IMR-90 (cell line): ENCODE data around the gene FMO5. TPM values are rescaled to one million over a fixed set of nuclear protein-coding genes. Genes with fewer than 3 reads are reported as not detected.

ENCODE experiments used
- ATAC-seq: fragments of 200-7000 bp; cut with Tn5 transposase; 2 replicates; pipeline ENCODE4 v1.9.1; 2020; ENCODE audit warnings: low read depth, mild to moderate bottlenecking, moderate library complexity
- BruUV-seq: library from RNA; stranded (reverse); fragments of 400-500 nt; replicated peaks from 2 replicates; lab custom pipeline; 2021; lab: Mats Ljungman, UMichigan
- CTCF ChIA-PET: fragments of 300-600 bp; formaldehyde crosslinking; extraction: SDS; loops from one replicate; lab custom pipeline; 2021; ENCODE audit warnings: antibody characterized with exemption; lab: Yijun Ruan, JAX
- POLR2A ChIA-PET: fragments of 300-600 bp; sonication (Branson Sonifier 250); formaldehyde crosslinking; loops from one replicate; lab custom pipeline; 2022; ENCODE audit warnings: antibody characterized with exemption; ENCODE audit not compliant: unreplicated experiment; lab: Charles Lee
- DNase-seq: peaks from one replicate; pipeline ENCODE4 v3.0.0; 2013
- H2AFZ ChIP-seq: replicated peaks from 2 replicates; pipeline ENCODE3; 2013; ENCODE audit warnings: low read length, mild to moderate bottlenecking; ENCODE audit not compliant: poor library complexity
- H2AK5ac ChIP-seq: 2 replicates; pipeline ENCODE4 v1.6.1; 2013; ENCODE audit warnings: low read depth, low read length, inconsistent platforms
- H2AK9ac ChIP-seq: replicated peaks from 2 replicates; pipeline ENCODE3; 2013; ENCODE audit warnings: mild to moderate bottlenecking, low read depth, low read length, moderate library complexity; ENCODE audit not compliant: poor library complexity
- H2BK120ac ChIP-seq: 2 replicates; pipeline ENCODE4 v1.6.1; 2013; ENCODE audit warnings: low read depth, low read length, inconsistent platforms
- H2BK15ac ChIP-seq: 3 replicates; pipeline ENCODE4 v1.6.1; 2013; ENCODE audit warnings: low read depth, low read length, inconsistent platforms
- H2BK20ac ChIP-seq: 2 replicates; pipeline ENCODE4 v1.6.1; 2013; ENCODE audit warnings: low read depth, mild to moderate bottlenecking, inconsistent platforms, low read length, moderate library complexity
- H2BK5ac ChIP-seq: 2 replicates; pipeline ENCODE4 v1.6.1; 2013; ENCODE audit warnings: mild to moderate bottlenecking, low read depth, low read length, inconsistent platforms; ENCODE audit not compliant: poor library complexity, severe bottlenecking
- H3K14ac ChIP-seq: replicated peaks from 2 replicates; pipeline ENCODE4 v1.6.1; 2013; ENCODE audit warnings: low read depth, low read length, inconsistent platforms
- H3K18ac ChIP-seq: 2 replicates; pipeline ENCODE4 v1.6.1; 2013; ENCODE audit warnings: low read depth, low read length, control low read depth
- H3K23ac ChIP-seq: 2 replicates; pipeline ENCODE4 v1.6.1; 2013; ENCODE audit warnings: low read depth, low read length, inconsistent platforms
- H3K27ac ChIP-seq: 2 replicates; pipeline ENCODE4 v1.5.1; 2013; ENCODE audit warnings: mild to moderate bottlenecking, control low read depth, low read length; ENCODE audit not compliant: insufficient read depth
- H3K27me3 ChIP-seq: 2 replicates; pipeline ENCODE4 v1.6.1; 2013; ENCODE audit warnings: low read length; ENCODE audit not compliant: control insufficient read depth, insufficient read depth
- H3K36me3 ChIP-seq: 2 replicates; pipeline ENCODE4 v1.6.1; 2013; ENCODE audit warnings: low read length, mixed read lengths; ENCODE audit not compliant: control insufficient read depth, insufficient read depth
- H3K4ac ChIP-seq: 2 replicates; pipeline ENCODE4 v1.6.1; 2013; ENCODE audit warnings: low read depth, low read length, inconsistent platforms
- H3K4me1 ChIP-seq: 2 replicates; pipeline ENCODE4 v1.6.1; 2013; ENCODE audit warnings: low read length, mixed read lengths; ENCODE audit not compliant: control insufficient read depth, insufficient read depth
- H3K4me2 ChIP-seq: 2 replicates; pipeline ENCODE4 v1.6.1; 2013; ENCODE audit warnings: low read depth, mild to moderate bottlenecking, control low read depth, low read length, moderate library complexity
- H3K4me3 ChIP-seq: 2 replicates; pipeline ENCODE4 v1.5.1; 2013; ENCODE audit warnings: low read depth, mild to moderate bottlenecking, control low read depth, low read length, moderate library complexity; ENCODE audit not compliant: insufficient read depth
- H3K56ac ChIP-seq: 2 replicates; pipeline ENCODE4 v1.6.1; 2013; ENCODE audit warnings: low read length, inconsistent platforms; ENCODE audit not compliant: insufficient read depth; ENCODE audit errors: extremely low read depth
- H3K79me1 ChIP-seq, 2 experiments: 2 replicates each; pipeline ENCODE4 v1.6.1; 2013; ENCODE audit warnings: low read length in 2 of 2, inconsistent platforms in 1 of 2, low read depth in 1 of 2
- H3K9ac ChIP-seq: 2 replicates; pipeline ENCODE4 v1.6.1; 2013; ENCODE audit warnings: low read depth, low read length, control low read depth
- H3K9me1 ChIP-seq: 2 replicates; pipeline ENCODE4 v1.6.1; 2013; ENCODE audit warnings: low read length, inconsistent platforms; ENCODE audit not compliant: insufficient read depth
- H3K9me3 ChIP-seq: 2 replicates; pipeline ENCODE4 v1.6.1; 2013; ENCODE audit warnings: low read length; ENCODE audit not compliant: control insufficient read depth, insufficient read depth
- H4K20me1 ChIP-seq: 2 replicates; pipeline ENCODE4 v1.6.1; 2013; ENCODE audit warnings: low read length, inconsistent platforms; ENCODE audit not compliant: insufficient read depth
- H4K5ac ChIP-seq: 2 replicates; pipeline ENCODE4 v1.6.1; 2013; ENCODE audit warnings: mild to moderate bottlenecking, low read depth, low read length, control low read depth
- H4K8ac ChIP-seq, 2 experiments: 2 replicates each; pipeline ENCODE4 v1.6.1; 2013; ENCODE audit warnings: low read depth in 2 of 2, low read length in 2 of 2, control low read depth in 1 of 2, inconsistent platforms in 1 of 2
- H4K91ac ChIP-seq: 2 replicates; pipeline ENCODE4 v1.6.1; 2013; ENCODE audit warnings: low read depth, low read length, inconsistent platforms; ENCODE audit not compliant: insufficient read depth
- BHLHE40 ChIP-seq: fragments of 150-350 bp; IDR thresholded peaks from 2 replicates; pipeline ENCODE4 v1.6.1; 2016; ENCODE audit warnings: mild to moderate bottlenecking, low read depth, low read length
- CEBPB ChIP-seq: IDR thresholded peaks from 2 replicates; pipeline ENCODE4 v1.6.1; 2012; ENCODE audit warnings: low read depth, low read length, improper control_type of control experiment
- CHD1 ChIP-seq: IDR thresholded peaks from 2 replicates; pipeline ENCODE4 v1.6.1; 2012; ENCODE audit warnings: low read depth, low read length, improper control_type of control experiment
- ELK1 ChIP-seq: fragments of 150-350 bp; IDR thresholded peaks from 2 replicates; pipeline ENCODE4 v1.6.1; 2016; ENCODE audit warnings: low read depth, mild to moderate bottlenecking, low read length, moderate library complexity, borderline replicate concordance
- FOS ChIP-seq: fragments of 150-350 bp; IDR thresholded peaks from 2 replicates; pipeline ENCODE4 v1.6.1; 2016; ENCODE audit warnings: low read depth, low read length
- MAFK ChIP-seq: IDR thresholded peaks from 2 replicates; pipeline ENCODE4 v1.6.1; 2012; ENCODE audit warnings: low read depth, low read length, improper control_type of control experiment
- MAZ ChIP-seq: IDR thresholded peaks from 2 replicates; pipeline ENCODE4 v1.6.1; 2012; ENCODE audit warnings: low read depth, mild to moderate bottlenecking, low read length, improper control_type of control experiment, moderate library complexity, borderline replicate concordance
- MXI1 ChIP-seq: IDR thresholded peaks from 2 replicates; pipeline ENCODE4 v1.6.1; 2012; ENCODE audit warnings: low read depth, mild to moderate bottlenecking, low read length, moderate library complexity, borderline replicate concordance
- NFE2L2 ChIP-seq: fragments of 150-350 bp; IDR thresholded peaks from 2 replicates; pipeline ENCODE4 v1.6.1; 2016; ENCODE audit warnings: low read depth, mild to moderate bottlenecking, low read length
- POLR2A ChIP-seq: IDR thresholded peaks from 2 replicates; pipeline ENCODE4 v1.6.1; 2012; ENCODE audit warnings: mild to moderate bottlenecking, low read depth, low read length
- RAD21 ChIP-seq: IDR thresholded peaks from 2 replicates; pipeline ENCODE4 v1.6.1; 2012; ENCODE audit warnings: low read length, improper control_type of control experiment
- RCOR1 ChIP-seq: IDR thresholded peaks from 2 replicates; pipeline ENCODE4 v1.6.1; 2012; ENCODE audit warnings: mild to moderate bottlenecking, low read length, improper control_type of control experiment; ENCODE audit not compliant: insufficient replicate concordance
- RFX5 ChIP-seq: IDR thresholded peaks from 2 replicates; pipeline ENCODE4 v1.8.0; 2012; ENCODE audit warnings: low read depth, mild to moderate bottlenecking, low read length, moderate library complexity
- SMC3 ChIP-seq: fragments of 150-350 bp; IDR thresholded peaks from 2 replicates; pipeline ENCODE4 v1.6.1; 2016; ENCODE audit warnings: low read depth, mild to moderate bottlenecking, antibody characterized with exemption, low read length, moderate library complexity
- WGBS, 2 experiments: methylation state at CpG; one replicate each; pipeline versions ENCODE4 v1.1.5 to v1.1.7; 2013; ENCODE audit warnings: missing lambda C conversion rate in 2 of 2; ENCODE audit not compliant: insufficient read length in 1 of 2; ENCODE audit errors: extremely low coverage in 2 of 2; 5-methylcytosine and 5-hydroxymethylcytosine counted together
- dilution Hi-C: fragments of 300-500 bp; cut with HindIII; formaldehyde crosslinking; loops from one replicate; pipeline ENCODE4 v1.14.3; 2018; ENCODE audit warnings: low sequenced_read_pairs; ENCODE audit not compliant: unreplicated experiment
- in situ Hi-C: fragments of 300-500 bp; cut with MboI; formaldehyde crosslinking; loops from 3 replicates; pipeline ENCODE4 v1.14.3; 2019; ENCODE audit warnings: low sequenced_read_pairs, inconsistent platforms, mixed read lengths
- intact Hi-C: fragments of 100-400 bp; cut with micrococcal nuclease; formaldehyde crosslinking; loops from 2 replicates; pipeline ENCODE4 v1.10.0; 2022
- polyA plus RNA-seq, 3 experiments: library from polyadenylated mRNA; depleted of rRNA; stranded (reverse); fragments of >200 nt; gene quantifications; 2 replicates each; pipeline ENCODE4 v1.2.3, GENCODE V29; 2012; ENCODE audit warnings: low replicate concordance in 1 of 3
- total RNA-seq: library from RNA; depleted of rRNA; stranded (reverse); fragments of >200 nt; gene quantifications from 2 replicates; pipeline ENCODE4 v1.2.3, GENCODE V29; 2012
- TF ChIP-seq, protein P1 (sequence below): conservative IDR thresholded peaks from 2 replicates; pipeline ENCODE4 v1.5.1; 2012; ENCODE audit warnings: mild to moderate bottlenecking, low read depth, low read length, improper control_type of control experiment
- TF ChIP-seq, protein P2 (sequence below): fragments of 150-350 bp; IDR thresholded peaks from 2 replicates; pipeline ENCODE4 v1.6.1; 2017; ENCODE audit warnings: mild to moderate bottlenecking, antibody characterized with exemption, low read length, low read depth

The FMO5 gene
- total and polyA plus RNA-seq, 2 of the 4 experiments (the other 2 are of a cell fraction): 0.36 to 0.51 TPM

DNA sequence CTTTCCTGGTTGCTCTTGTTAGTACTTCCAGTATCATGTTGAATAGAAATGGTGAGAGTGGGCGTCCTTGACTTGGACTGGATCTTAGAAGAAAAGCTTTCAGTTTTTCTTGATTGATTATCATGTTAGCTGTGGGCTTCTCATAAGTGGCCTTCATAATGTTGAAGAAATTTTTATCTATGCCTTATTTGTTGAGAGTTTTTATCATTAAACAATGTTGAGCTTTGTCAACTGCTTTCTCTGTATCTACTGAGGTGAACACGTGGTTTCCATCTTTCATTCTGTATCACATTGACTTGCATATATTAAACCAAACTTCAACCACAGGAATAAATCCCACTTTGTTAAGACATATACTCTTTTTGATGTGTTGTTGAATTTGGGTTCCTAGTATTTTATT lies 82.3 kb downstream of the FMO5 start:
- CTCF ChIA-PET: no interaction called here
- H3K9ac ChIP-seq: no peak overlapping the region
- no peak overlapping the region for H3K56ac ChIP-seq
- no peaks in the 10 kb centered on the region for H3K9me3 ChIP-seq
- H2AFZ ChIP-seq: no peak overlapping the region
- in situ Hi-C loops (no loop called here), intact Hi-C loops (no loop called here), dilution Hi-C loops (no loop called here)
- no peak overlapping the region for H3K4me3 ChIP-seq
- H3K4ac ChIP-seq: no peak overlapping the region
- H2BK20ac ChIP-seq: no peak overlapping the region
- H3K4me2 ChIP-seq: no peak overlapping the region
- H2BK5ac ChIP-seq: no peak overlapping the region
- no peak overlapping the region for H4K8ac ChIP-seq
- H3K4me1 ChIP-seq: no peaks in the 10 kb centered on the region
- no peak overlapping the region for H2AK5ac ChIP-seq
- no peak overlapping the region for H2AK9ac ChIP-seq
- no peak overlapping the region for H4K5ac ChIP-seq
- no peaks in the 10 kb centered on the region for H3K36me3 ChIP-seq
- no peak overlapping the region for H2BK120ac ChIP-seq
- H4K91ac ChIP-seq: no peak overlapping the region
- DNase-seq (no peak), ATAC-seq (no peak)
- no peaks in the 10 kb centered on the region for H3K79me1 ChIP-seq
- POLR2A ChIA-PET: no interaction called here
- no peak for TF ChIP-seq CEBPB
- no peak for TF ChIP-seq SMC3
- TF ChIP-seq, protein P1, sequence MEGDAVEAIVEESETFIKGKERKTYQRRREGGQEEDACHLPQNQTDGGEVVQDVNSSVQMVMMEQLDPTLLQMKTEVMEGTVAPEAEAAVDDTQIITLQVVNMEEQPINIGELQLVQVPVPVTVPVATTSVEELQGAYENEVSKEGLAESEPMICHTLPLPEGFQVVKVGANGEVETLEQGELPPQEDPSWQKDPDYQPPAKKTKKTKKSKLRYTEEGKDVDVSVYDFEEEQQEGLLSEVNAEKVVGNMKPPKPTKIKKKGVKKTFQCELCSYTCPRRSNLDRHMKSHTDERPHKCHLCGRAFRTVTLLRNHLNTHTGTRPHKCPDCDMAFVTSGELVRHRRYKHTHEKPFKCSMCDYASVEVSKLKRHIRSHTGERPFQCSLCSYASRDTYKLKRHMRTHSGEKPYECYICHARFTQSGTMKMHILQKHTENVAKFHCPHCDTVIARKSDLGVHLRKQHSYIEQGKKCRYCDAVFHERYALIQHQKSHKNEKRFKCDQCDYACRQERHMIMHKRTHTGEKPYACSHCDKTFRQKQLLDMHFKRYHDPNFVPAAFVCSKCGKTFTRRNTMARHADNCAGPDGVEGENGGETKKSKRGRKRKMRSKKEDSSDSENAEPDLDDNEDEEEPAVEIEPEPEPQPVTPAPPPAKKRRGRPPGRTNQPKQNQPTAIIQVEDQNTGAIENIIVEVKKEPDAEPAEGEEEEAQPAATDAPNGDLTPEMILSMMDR: no peak
- no peak for TF ChIP-seq BHLHE40
- TF ChIP-seq MAFK: no peak
- no peak for TF ChIP-seq RAD21
- no peak for TF ChIP-seq FOS
- no peak for TF ChIP-seq CHD1
- no peak for TF ChIP-seq MAZ
- TF ChIP-seq MXI1: no peak
- TF ChIP-seq POLR2A: no peak
- TF ChIP-seq RFX5: no peak
- no peak for TF ChIP-seq NFE2L2
- TF ChIP-seq ELK1: no peak
- TF ChIP-seq, protein P2, sequence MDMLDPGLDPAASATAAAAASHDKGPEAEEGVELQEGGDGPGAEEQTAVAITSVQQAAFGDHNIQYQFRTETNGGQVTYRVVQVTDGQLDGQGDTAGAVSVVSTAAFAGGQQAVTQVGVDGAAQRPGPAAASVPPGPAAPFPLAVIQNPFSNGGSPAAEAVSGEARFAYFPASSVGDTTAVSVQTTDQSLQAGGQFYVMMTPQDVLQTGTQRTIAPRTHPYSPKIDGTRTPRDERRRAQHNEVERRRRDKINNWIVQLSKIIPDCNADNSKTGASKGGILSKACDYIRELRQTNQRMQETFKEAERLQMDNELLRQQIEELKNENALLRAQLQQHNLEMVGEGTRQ: no peak
- no peak for TF ChIP-seq RCOR1
- no CpG with 5 or more reads among the region's 2 CpGs for WGBS, 2 experiments
- no peaks in the 10 kb centered on the region for H4K20me1 ChIP-seq
- no peak overlapping the region for H3K27ac ChIP-seq
- no TSS peak for BruUV-seq
- no peak overlapping the region for H3K18ac ChIP-seq
- H3K9me1 ChIP-seq: no peaks in the 10 kb centered on the region
- no peak overlapping the region for H3K23ac ChIP-seq
- no peak overlapping the region for H3K14ac ChIP-seq
- H3K27me3 ChIP-seq: no peaks in the 10 kb centered on the region
- no peak overlapping the region for H2BK15ac ChIP-seq
